ENCODE data around the gene MIEF2. TPM values are rescaled to one million over a fixed set of nuclear protein-coding genes. Genes with fewer than 3 reads are reported as not detected.

The MIEF2 gene
- total RNA-seq, 4 donors from 2014 or later: 7.4 to 48.0 (median 21.0) TPM

GRCh38 chr17:18251204-18251603 is 9.3 kb upstream of the MIEF2 start:
- intact Hi-C loops (cut with DNase I; ENCODE audit: low total_unique reads) (no loop called here), in situ Hi-C loops (cut with MboI; ENCODE audit: low pct_ligation_motif_present in 1 of 4, low pct_unique_long_range_greater_than_20kb in 1 of 4, low sequenced_read_pairs in 3 of 4) (no loop called here)
- 85% methylated on average over 15 of the region's 15 CpGs; no CpG with 5 or more reads in 1 of the 2 donors for WGBS, 2 donors (ENCODE audit: low coverage in 1 of 2)
- no peak for DNase-seq
- Histone ChIP-seq H3K27ac (no peak overlapping the region), H3K36me3 (peaks cover 0 to 46% (median 22%) of the 10 kb centered on the region in 4 donors), H3K4me3 (no peak overlapping the region), H3K9me3 (no peaks in the 10 kb centered on the region), H3K4me1 (peaks cover 0 to 19% (median 4%) of the 10 kb centered on the region in 4 donors), H3K27me3 (no peaks in the 10 kb centered on the region)
- TF ChIP-seq POLR2A (IDR thresholded peaks at IDR 0.05) (no peak), POLR2AphosphoS5 (IDR thresholded peaks at IDR 0.05) (no peak), CTCF (IDR thresholded peaks at IDR 0.05) (no peak), EP300 (IDR thresholded peaks at IDR 0.05; ENCODE audit: low read depth) (no peak)

GRCh38 chr17:18252160-18252559 is 8.3 kb upstream of the MIEF2 start:
- 87% methylated on average over 5 of the region's 5 CpGs; no CpG with 5 or more reads in 1 of the 2 donors for WGBS, 2 donors (ENCODE audit: low coverage in 1 of 2)
- Histone ChIP-seq H3K36me3 (peaks cover 0 to 46% (median 21%) of the 10 kb centered on the region in 4 donors), H3K27me3 (no peaks in the 10 kb centered on the region), H3K9me3 (no peaks in the 10 kb centered on the region), H3K27ac (no peak overlapping the region), H3K4me1 (peaks cover 7 to 21% (median 9%) of the 10 kb centered on the region in 4 donors), H3K4me3 (no peak overlapping the region)
- no peak for DNase-seq
- TF ChIP-seq POLR2AphosphoS5 (IDR thresholded peaks at IDR 0.05) (no peak), POLR2A (IDR thresholded peaks at IDR 0.05) (no peak), CTCF (IDR thresholded peaks at IDR 0.05) (no peak), EP300 (IDR thresholded peaks at IDR 0.05; ENCODE audit: low read depth) (no peak)
- intact Hi-C loops (cut with DNase I; ENCODE audit: low total_unique reads): no loop called here
- in situ Hi-C loops (cut with MboI; ENCODE audit: low pct_ligation_motif_present in 1 of 4, low pct_unique_long_range_greater_than_20kb in 1 of 4, low sequenced_read_pairs in 3 of 4): no loop called here

DNA sequence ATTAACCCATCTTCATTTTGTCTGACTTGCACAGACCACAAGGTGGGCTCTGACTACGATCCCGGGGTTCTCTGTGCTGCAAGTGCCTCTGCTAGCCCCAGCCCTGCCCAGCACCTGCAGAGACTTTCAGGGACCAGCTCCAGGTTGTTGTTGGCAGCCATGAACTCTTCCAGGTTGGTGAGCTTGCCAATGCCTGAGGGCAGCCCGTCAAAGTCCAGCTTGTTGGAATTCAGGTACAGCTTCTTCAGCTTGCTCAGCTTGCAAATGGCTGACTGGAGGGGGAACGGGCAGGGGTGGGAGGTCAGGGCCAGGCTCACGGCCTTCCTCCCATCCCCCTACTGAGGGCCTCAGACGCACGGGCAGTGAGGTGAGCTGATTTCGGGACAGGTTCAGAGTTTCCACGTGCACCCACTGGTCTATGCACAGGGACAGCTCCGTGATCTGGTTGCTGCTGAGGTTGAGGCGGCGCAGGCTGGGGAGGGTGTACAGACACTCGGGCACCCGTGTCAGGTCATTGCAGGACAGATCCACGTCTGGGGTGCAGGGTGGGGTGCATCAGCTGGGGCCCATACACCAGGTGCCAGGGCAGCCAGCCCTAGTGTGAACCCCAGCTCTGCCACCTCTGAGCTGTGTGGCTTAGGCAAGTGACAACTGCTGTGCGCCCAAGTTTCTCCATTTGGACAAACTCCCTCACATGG is 7.1 kb upstream of the MIEF2 start:
- intact Hi-C loops (cut with DNase I; ENCODE audit: low total_unique reads): no loop called here
- TF ChIP-seq POLR2A (IDR thresholded peaks at IDR 0.05): no peak
- no peak for DNase-seq
- H3K9me3 ChIP-seq: no peaks in the 10 kb centered on the region
- H3K36me3 ChIP-seq: peaks cover 0 to 46% (median 21%) of the 10 kb centered on the region in 4 donors
- in situ Hi-C loops (cut with MboI; ENCODE audit: low pct_ligation_motif_present in 1 of 4, low pct_unique_long_range_greater_than_20kb in 1 of 4, low sequenced_read_pairs in 3 of 4): no loop called here
- H3K4me1 ChIP-seq: peaks cover 12 to 18% (median 15%) of the 10 kb centered on the region in 4 donors
- H3K27ac ChIP-seq: no peak overlapping the region
- H3K4me3 ChIP-seq: no peak overlapping the region
- no peaks in the 10 kb centered on the region for H3K27me3 ChIP-seq
- 90% methylated on average over 16 of the region's 16 CpGs; no CpG with 5 or more reads in 1 of the 2 donors for WGBS, 2 donors (ENCODE audit: low coverage in 1 of 2)

GRCh38 chr17:18253947-18254821 is 6.3 kb upstream of the MIEF2 start:
- 92% methylated on average over 27 of the region's 27 CpGs; no CpG with 5 or more reads in 1 of the 2 donors for WGBS, 2 donors (ENCODE audit: low coverage in 1 of 2)
- no peaks in the 10 kb centered on the region for H3K27me3 ChIP-seq
- no peak overlapping the region for H3K4me3 ChIP-seq
- H3K36me3 ChIP-seq: peaks cover 0 to 46% (median 21%) of the 10 kb centered on the region in 4 donors
- H3K27ac ChIP-seq: no peak overlapping the region
- in situ Hi-C loops (cut with MboI; ENCODE audit: low pct_ligation_motif_present in 1 of 4, low pct_unique_long_range_greater_than_20kb in 1 of 4, low sequenced_read_pairs in 3 of 4) (no loop called here), intact Hi-C loops (cut with DNase I; ENCODE audit: low total_unique reads) (no loop called here)
- no peaks in the 10 kb centered on the region for H3K9me3 ChIP-seq
- H3K4me1 ChIP-seq: peaks cover 13 to 24% (median 20%) of the 10 kb centered on the region in 4 donors
- TF ChIP-seq POLR2AphosphoS5 (IDR thresholded peaks at IDR 0.05) (no peak), CTCF (IDR thresholded peaks at IDR 0.05) (no peak), POLR2A (IDR thresholded peaks at IDR 0.05) (no peak), EP300 (IDR thresholded peaks at IDR 0.05; ENCODE audit: low read depth) (no peak)
- DNase-seq: no peak

Data from transverse colon (tissue), 4 donors.